Activated CD8-positive, alpha-beta T cell treated with anti-CD3 and anti-CD28 coated beads, Interleukin-2, amount 10 ng/mL, durations not matched to agents 7 days and 5 days (primary cell): ENCODE data around the gene ANKRD42. TPM values are rescaled to one million over a fixed set of nuclear protein-coding genes. Genes with fewer than 3 reads are reported as not detected.
"Not testable (repeated sequence)": the region's sequence is repeated elsewhere in the genome, so short reads cannot be mapped to it uniquely, and the experiment has no call there.

Source experiments
- ATAC-seq: fragments of 150-1000 bp; cut with Tn5 transposase; one replicate; pipeline ENCODE4 v1.10.0; 2021; ENCODE audit warnings: moderate library complexity
- CTCF ChIA-PET: fragments of 350-600 bp; sonication (Branson Sonifier 250); formaldehyde crosslinking; loops from one replicate; lab custom pipeline; 2021; ENCODE audit warnings: antibody characterized with exemption; lab: Charles Lee
- POLR2A ChIA-PET: fragments of 350-600 bp; sonication (Branson Sonifier 250); formaldehyde crosslinking; loops from one replicate; lab custom pipeline; 2021; ENCODE audit warnings: antibody characterized with exemption; lab: Charles Lee
- DNase-seq: peaks from one replicate; pipeline ENCODE4 v3.0.0-alpha.2; 2020
- H3K27ac Mint-ChIP-seq: one replicate; pipeline ENCODE4 v1.8.0; 2021; ENCODE audit warnings: mild to moderate bottlenecking, mixed read lengths
- H3K27me3 Mint-ChIP-seq: one replicate; pipeline ENCODE4 v1.8.0; 2021; ENCODE audit warnings: low read depth, mixed read lengths
- H3K36me3 Mint-ChIP-seq: one replicate; pipeline ENCODE4 v1.8.0; 2021; ENCODE audit warnings: low read depth, mixed read lengths
- H3K4me1 Mint-ChIP-seq: one replicate; pipeline ENCODE4 v1.8.0; 2021; ENCODE audit warnings: low read depth, mixed read lengths
- H3K4me3 Mint-ChIP-seq: one replicate; pipeline ENCODE4 v1.8.0; 2021; ENCODE audit warnings: mild to moderate bottlenecking, mixed read lengths
- H3K9me3 Mint-ChIP-seq: one replicate; pipeline ENCODE4 v1.8.0; 2022; ENCODE audit warnings: mixed read lengths; ENCODE audit not compliant: insufficient read depth
- total RNA-seq, 2 experiments: library from RNA; stranded (reverse); gene quantifications; one replicate each; pipeline ENCODE4 v1.2.3, GENCODE V29; 2021

The ANKRD42 gene
- total RNA-seq, 2 experiments from 2014 or later = 4.2 to 4.5 TPM

GRCh38 chr11:83205608-83206185 is 12.2 kb downstream of the ANKRD42 start:
- CTCF ChIA-PET = no interaction called here
- Mint-ChIP-seq H3K9me3 (no peaks in the 10 kb centered on the region), H3K36me3 (no peaks in the 10 kb centered on the region), H3K27me3 (no peaks in the 10 kb centered on the region), H3K4me3 (no peak overlapping the region), H3K4me1 (no peaks in the 10 kb centered on the region), H3K27ac (no peak overlapping the region)
- POLR2A ChIA-PET = no interaction called here
- ATAC-seq = no peak
- DNase-seq = no peak

GRCh38 chr11:83206221-83206620 is 12.7 kb downstream of the ANKRD42 start:
- CTCF ChIA-PET = no interaction called here
- Mint-ChIP-seq H3K36me3 (no peaks in the 10 kb centered on the region), H3K27ac (no peak overlapping the region), H3K27me3 (no peaks in the 10 kb centered on the region), H3K9me3 (no peaks in the 10 kb centered on the region), H3K4me3 (no peak overlapping the region), H3K4me1 (no peaks in the 10 kb centered on the region)
- POLR2A ChIA-PET = interaction anchor here (1.3 kb wide), 1 partner anchor 12 kb away, joined by 3 read pairs; the partner anchor contains the start of gene ANKRD42
- DNase-seq (no peak), ATAC-seq (no peak)

GRCh38 chr11:83206771-83207382 is 13.4 kb downstream of the ANKRD42 start:
- not testable (repeated sequence) for H3K9me3 Mint-ChIP-seq, H3K27ac Mint-ChIP-seq, DNase-seq, H3K4me1 Mint-ChIP-seq, ATAC-seq, H3K27me3 Mint-ChIP-seq, H3K4me3 Mint-ChIP-seq, H3K36me3 Mint-ChIP-seq
- ChIA-PET CTCF (interaction anchor here (0.9 kb wide), 1 partner anchor 340 kb away, joined by 3 read pairs; no protein-coding TSS in a partner anchor), POLR2A (interaction anchor here (1.3 kb wide), 1 partner anchor 13 kb away, joined by 3 read pairs; the partner anchor contains the start of gene ANKRD42)

DNA sequence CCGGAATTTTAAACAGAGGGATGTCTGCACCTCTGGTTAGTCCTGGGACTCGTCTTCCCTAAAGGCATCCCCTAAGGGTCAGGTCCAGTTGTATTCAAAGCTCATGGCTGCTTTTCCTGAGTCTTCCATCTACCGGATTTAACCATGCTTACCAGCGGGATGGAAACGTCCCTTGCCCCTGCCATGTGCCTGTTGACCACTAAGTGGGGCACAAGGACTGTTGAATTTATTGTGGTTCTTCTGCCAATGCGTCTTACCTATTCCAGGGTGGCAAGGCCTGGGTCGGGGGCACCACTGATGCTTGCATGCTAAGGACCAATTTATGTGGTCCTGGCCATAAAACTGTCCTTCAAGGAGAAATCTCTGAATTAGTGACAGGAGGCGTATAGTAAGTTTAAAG is 25.6 kb downstream of the ANKRD42 start:
- no peak for ATAC-seq
- Mint-ChIP-seq H3K9me3 (no peaks in the 10 kb centered on the region), H3K4me1 (no peaks in the 10 kb centered on the region), H3K27me3 (peaks cover 6% of the 10 kb centered on the region), H3K27ac (no peak overlapping the region), H3K4me3 (no peak overlapping the region), H3K36me3 (no peaks in the 10 kb centered on the region)
- ChIA-PET POLR2A (no interaction called here), CTCF (no interaction called here)
- no peak for DNase-seq

- ChIA-PET CTCF (no interaction called here), POLR2A (no interaction called here)
- Mint-ChIP-seq H3K36me3 (no peaks in the 10 kb centered on the region), H3K9me3 (no peaks in the 10 kb centered on the region), H3K4me3 (no peak overlapping the region), H3K27me3 (peaks cover 6% of the 10 kb centered on the region), H3K4me1 (no peaks in the 10 kb centered on the region), H3K27ac (no peak overlapping the region)
- no peak for ATAC-seq
- DNase-seq = no peak
These were observed 26.7 kb downstream of the ANKRD42 start for GRCh38 chr11:83220260-83220659.

DNA sequence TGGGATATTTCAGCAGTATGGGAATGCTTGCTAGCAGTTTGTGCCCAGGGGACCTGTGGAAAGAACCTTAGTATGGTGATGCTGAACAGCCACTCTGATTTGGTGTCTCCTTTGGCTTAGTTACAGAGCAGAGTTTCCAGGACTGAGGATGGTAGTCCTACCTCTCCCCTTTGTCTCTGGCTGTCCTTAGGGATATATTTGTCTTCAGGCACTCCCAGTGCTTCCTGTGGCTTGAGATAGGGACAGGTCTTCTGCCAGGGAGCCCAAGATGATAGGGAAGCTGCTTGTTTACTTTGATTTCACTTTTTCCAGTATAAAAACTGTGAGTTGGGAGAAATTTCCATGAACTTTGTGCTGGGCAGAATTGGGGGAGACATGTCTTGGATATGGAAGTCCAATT is 28.2 kb downstream of the ANKRD42 start:
- DNase-seq = no peak
- CTCF ChIA-PET = interaction anchor here (0.7 kb wide), 1 partner anchor 28 kb away, joined by 3 read pairs; no protein-coding TSS in a partner anchor
- Mint-ChIP-seq H3K4me3 (no peak overlapping the region), H3K4me1 (no peaks in the 10 kb centered on the region), H3K9me3 (no peaks in the 10 kb centered on the region), H3K27me3 (peaks cover 6% of the 10 kb centered on the region), H3K36me3 (no peaks in the 10 kb centered on the region), H3K27ac (no peak overlapping the region)
- POLR2A ChIA-PET = no interaction called here
- ATAC-seq = no peak

- CTCF ChIA-PET = interaction anchor here (0.7 kb wide), 1 partner anchor 27 kb away, joined by 3 read pairs; no protein-coding TSS in a partner anchor
- ATAC-seq = no peak
These were observed 29.0 kb downstream of the ANKRD42 start for GRCh38 chr11:83222499-83222898.

GRCh38 chr11:83223457-83223856 is 29.9 kb downstream of the ANKRD42 start:
- ChIA-PET POLR2A (no interaction called here), CTCF (interaction anchor here (0.6 kb wide), 2 partner anchors 13 to 23 kb away, joined by 3 read pairs; no protein-coding TSS in a partner anchor)
- H3K27me3 Mint-ChIP-seq = peaks cover 6% of the 10 kb centered on the region
- DNase-seq (no peak), ATAC-seq (no peak)
- no peaks in the 10 kb centered on the region for H3K36me3 Mint-ChIP-seq
- no peak overlapping the region for H3K27ac Mint-ChIP-seq
- H3K4me1 Mint-ChIP-seq = no peaks in the 10 kb centered on the region
- H3K4me3 Mint-ChIP-seq = no peak overlapping the region
- H3K9me3 Mint-ChIP-seq = no peaks in the 10 kb centered on the region

More at GRCh38 chr11:83222499-83222898, 29.0 kb downstream of the ANKRD42 start:
- H3K9me3 Mint-ChIP-seq = no peaks in the 10 kb centered on the region
- no peaks in the 10 kb centered on the region for H3K36me3 Mint-ChIP-seq
- no peaks in the 10 kb centered on the region for H3K4me1 Mint-ChIP-seq
- H3K4me3 Mint-ChIP-seq = no peak overlapping the region
- DNase-seq = no peak
- H3K27me3 Mint-ChIP-seq = peaks cover 6% of the 10 kb centered on the region
- no peak overlapping the region for H3K27ac Mint-ChIP-seq
- POLR2A ChIA-PET = no interaction called here

DNA sequence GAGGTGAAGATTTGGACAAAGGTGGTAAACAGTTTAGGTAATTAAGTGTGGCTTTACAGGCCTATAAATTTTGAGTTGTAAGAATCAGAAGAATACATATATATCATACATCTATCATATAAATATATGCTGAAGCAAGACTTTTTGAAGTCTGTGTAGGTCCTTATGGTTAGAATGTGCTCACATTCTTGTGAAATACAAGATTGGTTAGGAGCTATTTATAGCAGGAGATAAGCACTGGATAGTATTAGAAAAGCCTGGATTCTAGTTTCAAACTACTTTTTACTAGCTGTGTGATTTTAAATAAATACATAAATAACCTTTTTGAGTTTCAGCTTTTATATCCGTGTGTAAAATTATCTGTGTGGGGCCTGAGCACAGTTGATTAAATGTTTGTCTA is 42.3 kb downstream of the ANKRD42 start:
- POLR2A ChIA-PET = no interaction called here
- ATAC-seq = no peak
- H3K27ac Mint-ChIP-seq = no peak overlapping the region

DNA sequence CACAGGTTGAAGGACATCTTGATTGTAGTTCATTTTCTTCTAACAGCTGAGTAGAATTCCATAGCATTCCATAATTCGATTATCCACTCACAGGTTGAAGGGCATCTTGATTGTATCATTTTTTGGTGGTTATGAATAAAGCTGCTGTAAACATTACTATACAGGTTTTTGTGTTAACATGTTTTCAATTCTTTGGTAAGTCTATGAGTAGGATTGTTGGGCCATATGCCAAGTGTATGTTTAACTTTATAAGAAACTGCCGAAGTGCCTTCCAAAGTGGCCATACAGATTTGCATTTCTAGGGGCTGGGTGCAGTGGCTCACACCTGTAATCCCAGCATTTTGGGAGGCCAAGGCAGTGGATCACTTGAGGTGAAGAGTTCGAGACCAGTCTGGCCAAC is 44.6 kb downstream of the ANKRD42 start:
- Mint-ChIP-seq H3K27ac (no peak overlapping the region), H3K36me3 (no peaks in the 10 kb centered on the region), H3K4me1 (no peaks in the 10 kb centered on the region), H3K27me3 (no peaks in the 10 kb centered on the region), H3K4me3 (no peak overlapping the region), H3K9me3 (no peaks in the 10 kb centered on the region)
- ChIA-PET POLR2A (no interaction called here), CTCF (interaction anchor here (2.8 kb wide), 1 partner anchor 12 kb away, joined by 15 read pairs; no protein-coding TSS in a partner anchor)
- ATAC-seq (no peak), DNase-seq (no peak)

More for the DNA sequence above, 42.3 kb downstream of the ANKRD42 start:
- H3K9me3 Mint-ChIP-seq = no peaks in the 10 kb centered on the region
- no peak overlapping the region for H3K4me3 Mint-ChIP-seq
- no peaks in the 10 kb centered on the region for H3K36me3 Mint-ChIP-seq
- H3K27me3 Mint-ChIP-seq = no peaks in the 10 kb centered on the region
- no peaks in the 10 kb centered on the region for H3K4me1 Mint-ChIP-seq
- DNase-seq = no peak
- CTCF ChIA-PET = interaction anchor here (1.5 to 3.9 kb wide), 3 partner anchors 11 to 369 kb away, joined by 3 to 24 read pairs (median 4); no protein-coding TSS in a partner anchor

GRCh38 chr11:83241291-83241946 is 47.9 kb downstream of the ANKRD42 start:
- Mint-ChIP-seq H3K36me3 (no peaks in the 10 kb centered on the region), H3K4me1 (no peaks in the 10 kb centered on the region), H3K9me3 (no peaks in the 10 kb centered on the region), H3K27ac (no peak overlapping the region), H3K27me3 (no peaks in the 10 kb centered on the region), H3K4me3 (no peak overlapping the region)
- no peak for ATAC-seq
- DNase-seq = peak; percentile 26
- ChIA-PET POLR2A (no interaction called here), CTCF (no interaction called here)
